Endothelial cell of umbilical vein (primary cell): ENCODE results near the gene SDR39U1. TPM values are rescaled to one million over a fixed set of nuclear protein-coding genes. Genes with fewer than 3 reads are reported as not detected.

Source experiments
- BruUV-seq: library from RNA; stranded (reverse); fragments of 400-500 nt; replicated peaks from 2 replicates; lab custom pipeline; 2021; lab: Mats Ljungman, UMichigan
- CTCF ChIA-PET: fragments of 300-600, 350-600 bp; sonication (Branson Sonifier 250); formaldehyde crosslinking; loops from one replicate; lab custom pipeline; 2021; ENCODE audit warnings: antibody characterized with exemption, inconsistent platforms; lab: Charles Lee
- POLR2A ChIA-PET: fragments of 300-600, 350-600 bp; sonication (Branson Sonifier 250); formaldehyde crosslinking; loops from one replicate; lab custom pipeline; 2021; ENCODE audit warnings: antibody characterized with exemption, inconsistent platforms; lab: Charles Lee
- DNase-seq: peaks from one replicate; pipeline ENCODE4 v3.0.0-alpha.2; 2011; ENCODE audit warnings: low read depth, low spot score
- FAIRE-seq: peaks from 2 replicates; lab custom pipeline; 2011; peaks lifted over from hg19 to GRCh38; lab: Jason Lieb, UNC
- H2AFZ ChIP-seq: 2 replicates; pipeline ENCODE4 v1.6.0; 2012; ENCODE audit warnings: low read depth, low read length, control low read depth, inconsistent platforms
- H3K27ac ChIP-seq: 2 replicates; pipeline ENCODE4 v1.5.1; 2011; ENCODE audit warnings: low read depth, mild to moderate bottlenecking, control low read depth, low read length, moderate library complexity; ENCODE audit not compliant: insufficient read depth
- H3K27me3 ChIP-seq, 2 experiments: 2 replicates each; pipeline versions ENCODE4 v1.6.0 to v1.6.1; 2011; ENCODE audit warnings: low read length in 2 of 2, mixed read lengths in 1 of 2; ENCODE audit not compliant: control insufficient read depth in 2 of 2, insufficient read depth in 2 of 2
- H3K36me3 ChIP-seq, 2 experiments: 2 replicates in 1 of 2; 3 replicates in 1 of 2; pipeline ENCODE4 v1.5.1; 2011; ENCODE audit warnings: low read length in 2 of 2, mild to moderate bottlenecking in 1 of 2, moderate library complexity in 1 of 2; ENCODE audit not compliant: control insufficient read depth in 2 of 2, insufficient read depth in 2 of 2; ENCODE audit errors: extremely low read depth in 1 of 2
- H3K4me1 ChIP-seq: 3 replicates; pipeline ENCODE4 v1.5.1; 2011; ENCODE audit warnings: mild to moderate bottlenecking, low read length; ENCODE audit not compliant: control insufficient read depth, insufficient read depth; ENCODE audit errors: extremely low read depth
- H3K4me2 ChIP-seq: 2 replicates; pipeline ENCODE4 v1.6.1; 2011; ENCODE audit warnings: low read length, control low read depth, mixed read lengths; ENCODE audit not compliant: insufficient read depth
- H3K4me3 ChIP-seq, 3 experiments: fragments of 200-600 bp in 1 of 3; sonication (generic), shearing (Covaris generic) in 1 of 3; replicated peaks in 1 of 3; 2 replicates each; pipeline ENCODE4 v1.5.1; 2011 to 2016; ENCODE audit warnings: control low read depth in 3 of 3, low read length in 3 of 3, mild to moderate bottlenecking in 2 of 3, inconsistent platforms in 1 of 3, low read depth in 1 of 3, moderate library complexity in 1 of 3; ENCODE audit not compliant: insufficient read depth in 1 of 3
- H3K79me2 ChIP-seq: 2 replicates; pipeline ENCODE4 v1.6.0; 2012; ENCODE audit warnings: low read length, inconsistent platforms; ENCODE audit not compliant: control insufficient read depth, insufficient read depth
- H3K9ac ChIP-seq: replicated peaks from 2 replicates; pipeline ENCODE3; 2011; ENCODE audit warnings: low read length, control low read depth; ENCODE audit not compliant: insufficient read depth; ENCODE audit errors: extremely low read depth
- H3K9me1 ChIP-seq: replicated peaks from 3 replicates; pipeline ENCODE4 v1.6.0; 2011; ENCODE audit warnings: mild to moderate bottlenecking, low read length; ENCODE audit not compliant: control insufficient read depth, insufficient read depth; ENCODE audit errors: extremely low read depth
- H3K9me3 ChIP-seq: replicated peaks from 2 replicates; pipeline ENCODE4 v1.5.1; 2012; ENCODE audit warnings: low read length, inconsistent platforms; ENCODE audit not compliant: control insufficient read depth, insufficient read depth
- H4K20me1 ChIP-seq: replicated peaks from 2 replicates; pipeline ENCODE3; 2011; ENCODE audit warnings: mild to moderate bottlenecking, low read length; ENCODE audit not compliant: control insufficient read depth, insufficient read depth; ENCODE audit errors: extremely low read depth
- EZH2 ChIP-seq: IDR thresholded peaks from 2 replicates; pipeline ENCODE4 v1.6.1; 2012; ENCODE audit warnings: borderline replicate concordance, low read depth, mild to moderate bottlenecking, moderate library complexity, low read length, inconsistent platforms; ENCODE audit not compliant: severe bottlenecking
- FOS ChIP-seq: IDR thresholded peaks from 2 replicates; pipeline ENCODE4 v1.6.1; 2011; ENCODE audit warnings: mild to moderate bottlenecking, low read length, moderate library complexity, borderline replicate concordance; ENCODE audit not compliant: insufficient read depth
- GATA2 ChIP-seq: IDR thresholded peaks from 2 replicates; pipeline ENCODE4 v1.7.0; 2011; ENCODE audit warnings: low read depth, mild to moderate bottlenecking, moderate library complexity, mixed read lengths, low read length; ENCODE audit not compliant: insufficient read length, insufficient read depth
- JUN ChIP-seq: IDR thresholded peaks from 2 replicates; pipeline ENCODE4 v1.6.1; 2011; ENCODE audit warnings: borderline replicate concordance, low read depth; ENCODE audit not compliant: insufficient read length, insufficient read depth
- MYC ChIP-seq: IDR thresholded peaks from one replicate; pipeline ENCODE4 v1.6.1; 2011; ENCODE audit warnings: mild to moderate bottlenecking, low read depth, low read length
- POLR2A ChIP-seq: IDR thresholded peaks from 2 replicates; pipeline ENCODE4 v1.6.1; 2012; ENCODE audit warnings: low read depth, mild to moderate bottlenecking, control low read depth, low read length
- POLR2AphosphoS5 ChIP-seq: IDR thresholded peaks from 2 replicates; pipeline ENCODE4 v1.6.1; 2012; ENCODE audit warnings: low read depth, mild to moderate bottlenecking, control low read depth, low read length, moderate library complexity; ENCODE audit not compliant: insufficient read depth
- dilution Hi-C: fragments of 300-500 bp; cut with MboI; formaldehyde crosslinking; loops from one replicate; pipeline ENCODE4 v1.15.0; 2019; ENCODE audit warnings: low sequenced_read_pairs; ENCODE audit not compliant: extremely low pct_ligation_motif_present
- intact Hi-C: fragments of 100-400 bp; cut with micrococcal nuclease; formaldehyde crosslinking; loops from one replicate; pipeline ENCODE4 v1.10.0; 2022
- polyA plus RNA-seq, 4 experiments: library from polyadenylated mRNA; depleted of rRNA in 3 of 4; stranded (reverse) in 3 of 4; unstranded in 1 of 4; fragments of >200 nt; gene quantifications; 2 replicates each; pipeline versions ENCODE4 v1.2.1 to v1.2.3, GENCODE V29; 2011 to 2012; ENCODE audit warnings: missing spikeins in 1 of 4
- total RNA-seq: library from RNA; stranded (reverse); gene quantifications from 2 replicates; pipeline ENCODE4 v1.2.3, GENCODE V29; 2021
- TF ChIP-seq, protein P1 (sequence below), 2 donors: IDR thresholded peaks; 1 replicate in 1 of 2; 2 replicates in 1 of 2; pipeline ENCODE4 v1.5.1; 2011; ENCODE audit warnings: low read length in 2 of 2, mild to moderate bottlenecking in 2 of 2, moderate library complexity in 2 of 2, control low read depth in 1 of 2, inconsistent platforms in 1 of 2, low read depth in 1 of 2; ENCODE audit not compliant: insufficient read depth in 1 of 2; ENCODE audit errors: extremely low read depth in 1 of 2
- TF ChIP-seq, protein P2 (sequence below): IDR thresholded peaks from 2 replicates; pipeline ENCODE4 v1.6.1; 2011; ENCODE audit not compliant: insufficient read depth, insufficient read length

Gene SDR39U1
- total and polyA plus RNA-seq, 2 donors (not counting 3 experiments of a cell fraction or from before 2014, with no cell fraction given), result 40.2 to 72.6 TPM

DNA sequence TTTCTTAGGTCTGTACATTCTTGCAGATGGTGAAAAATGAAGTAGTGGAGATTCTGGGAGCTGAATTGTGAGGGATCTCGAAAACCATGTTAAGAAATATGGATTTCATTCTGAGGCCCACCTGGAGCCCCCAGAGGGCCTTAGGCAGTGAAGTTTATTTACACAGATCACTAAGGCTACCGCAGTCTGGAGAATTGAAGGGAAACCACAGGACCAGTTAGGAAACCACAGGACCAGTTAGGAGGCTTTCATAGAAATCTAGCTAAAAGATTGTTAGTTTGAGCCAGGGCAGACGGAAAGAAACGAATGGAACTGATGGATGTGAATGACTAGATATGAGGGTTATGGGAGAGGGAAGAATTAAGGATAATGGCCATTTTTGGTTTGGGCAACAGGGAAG is 20.3 kb downstream of the SDR39U1 start:
- DNase-seq (no peak), FAIRE-seq (no peak)
- H3K4me1 ChIP-seq, result peaks cover 56% of the 10 kb centered on the region
- BruUV-seq, result no TSS peak
- H3K79me2 ChIP-seq, result no peaks in the 10 kb centered on the region
- H4K20me1 ChIP-seq, result no peaks in the 10 kb centered on the region
- dilution Hi-C loops, result no loop called here
- no peaks in the 10 kb centered on the region for H3K27me3 ChIP-seq
- intact Hi-C loops, result no loop called here
- no peak overlapping the region for H3K9ac ChIP-seq
- TF ChIP-seq MYC, result no peak
- TF ChIP-seq EZH2, result no peak
- TF ChIP-seq JUN, result no peak
- no peak for TF ChIP-seq GATA2
- TF ChIP-seq, protein P1, sequence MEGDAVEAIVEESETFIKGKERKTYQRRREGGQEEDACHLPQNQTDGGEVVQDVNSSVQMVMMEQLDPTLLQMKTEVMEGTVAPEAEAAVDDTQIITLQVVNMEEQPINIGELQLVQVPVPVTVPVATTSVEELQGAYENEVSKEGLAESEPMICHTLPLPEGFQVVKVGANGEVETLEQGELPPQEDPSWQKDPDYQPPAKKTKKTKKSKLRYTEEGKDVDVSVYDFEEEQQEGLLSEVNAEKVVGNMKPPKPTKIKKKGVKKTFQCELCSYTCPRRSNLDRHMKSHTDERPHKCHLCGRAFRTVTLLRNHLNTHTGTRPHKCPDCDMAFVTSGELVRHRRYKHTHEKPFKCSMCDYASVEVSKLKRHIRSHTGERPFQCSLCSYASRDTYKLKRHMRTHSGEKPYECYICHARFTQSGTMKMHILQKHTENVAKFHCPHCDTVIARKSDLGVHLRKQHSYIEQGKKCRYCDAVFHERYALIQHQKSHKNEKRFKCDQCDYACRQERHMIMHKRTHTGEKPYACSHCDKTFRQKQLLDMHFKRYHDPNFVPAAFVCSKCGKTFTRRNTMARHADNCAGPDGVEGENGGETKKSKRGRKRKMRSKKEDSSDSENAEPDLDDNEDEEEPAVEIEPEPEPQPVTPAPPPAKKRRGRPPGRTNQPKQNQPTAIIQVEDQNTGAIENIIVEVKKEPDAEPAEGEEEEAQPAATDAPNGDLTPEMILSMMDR (IDR thresholded peaks at IDR 0.05; ENCODE audit: extremely low read depth in 1 of 2, insufficient read depth in 1 of 2, low read depth in 1 of 2, low read length in 2 of 2), result no peak
- TF ChIP-seq POLR2AphosphoS5, result no peak
- TF ChIP-seq FOS, result no peak
- no peak for TF ChIP-seq POLR2A
- TF ChIP-seq, protein P2, sequence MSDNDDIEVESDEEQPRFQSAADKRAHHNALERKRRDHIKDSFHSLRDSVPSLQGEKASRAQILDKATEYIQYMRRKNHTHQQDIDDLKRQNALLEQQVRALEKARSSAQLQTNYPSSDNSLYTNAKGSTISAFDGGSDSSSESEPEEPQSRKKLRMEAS, result no peak
- no peak overlapping the region for H3K4me2 ChIP-seq
- H3K4me3 ChIP-seq, result no peak overlapping the region
- no peak overlapping the region for H2AFZ ChIP-seq
- CTCF ChIA-PET, result interaction anchor here (1.4 kb wide), 1 partner anchor 56 kb away, joined by 8 read pairs; no protein-coding TSS in a partner anchor
- H3K9me1 ChIP-seq, result no peaks in the 10 kb centered on the region
- no peaks in the 10 kb centered on the region for H3K9me3 ChIP-seq
- H3K36me3 ChIP-seq, result no peaks in the 10 kb centered on the region
- POLR2A ChIA-PET, result no interaction called here
- no peak overlapping the region for H3K27ac ChIP-seq
